Measurements from ENCODE around the gene CEP104.
A peak's percentile ranks its signal among the peaks of the same experiment; 100 is the strongest.
"Not testable (repeated sequence)": the region's sequence is repeated elsewhere in the genome, so short reads cannot be mapped to it uniquely, and the experiment has no call there.

Gene CEP104

GRCh38 chr1:3810149-3810761, 46.8 kb downstream of the CEP104 start:
- not testable (repeated sequence) for DNase-seq (ENCODE audit: low read depth); H3K4me3 ChIP-seq (ENCODE audit: low read depth, low read length)

- no peak overlapping the region for H3K4me3 ChIP-seq (ENCODE audit: low read depth, low read length)
Observed at GRCh38 chr1:3809680-3810079, 47.3 kb downstream of the CEP104 start.

GRCh38 chr1:3807769-3808168, 49.2 kb downstream of the CEP104 start:
- no peak for DNase-seq (ENCODE audit: low read depth)
- no peak overlapping the region for H3K4me3 ChIP-seq (ENCODE audit: low read depth, low read length)

More at GRCh38 chr1:3809680-3810079, 47.3 kb downstream of the CEP104 start:
- DNase-seq (ENCODE audit: low read depth), result no peak

- H3K4me3 ChIP-seq (ENCODE audit: low read depth, low read length), result no peak overlapping the region
- DNase-seq (ENCODE audit: low read depth), result no peak
Observed at GRCh38 chr1:3805038-3805437, 52.0 kb downstream of the CEP104 start.

- not testable (repeated sequence) for H3K4me3 ChIP-seq (ENCODE audit: low read depth, low read length); DNase-seq (ENCODE audit: low read depth)
Observed at GRCh38 chr1:3804627-3804944, 52.4 kb downstream of the CEP104 start.

- no peak overlapping the region for H3K4me3 ChIP-seq (ENCODE audit: low read depth, low read length)
- DNase-seq (ENCODE audit: low read depth), result no peak
Observed at GRCh38 chr1:3803905-3804626, 52.9 kb downstream of the CEP104 start.

GRCh38 chr1:3800795-3801194, 56.2 kb downstream of the CEP104 start:
- not testable (repeated sequence) for H3K4me3 ChIP-seq (ENCODE audit: low read depth, low read length); DNase-seq (ENCODE audit: low read depth)

- H3K4me3 ChIP-seq (ENCODE audit: low read depth, low read length), result no peak overlapping the region
- peak; percentile 19 for DNase-seq (ENCODE audit: low read depth)
Observed at GRCh38 chr1:3799976-3800685, 56.9 kb downstream of the CEP104 start.

GRCh38 chr1:3796215-3797061, 60.6 kb downstream of the CEP104 start, which contains the start of gene LRRC47:
Gene LRRC47, minus strand, starts transcription at chr1:3796498. Its CDS starts 22 bp downstream, at chr1:3796476.
- peak; percentile 64 for DNase-seq (ENCODE audit: low read depth)

GRCh38 chr1:3795453-3796214, 61.4 kb downstream of the CEP104 start:
- peak overlapping the region; percentile 84 for H3K4me3 ChIP-seq (ENCODE audit: low read depth, low read length)
- no peak for DNase-seq (ENCODE audit: low read depth)

More at GRCh38 chr1:3796215-3797061, 60.6 kb downstream of the CEP104 start, which contains the start of gene LRRC47:
- H3K4me3 ChIP-seq (ENCODE audit: low read depth, low read length), result peak within 1 kb of the TSS; percentile 84

- DNase-seq (ENCODE audit: low read depth), result no peak
Observed at GRCh38 chr1:3790952-3791351, 66.1 kb downstream of the CEP104 start.

GRCh38 chr1:3790500-3790923, 66.5 kb downstream of the CEP104 start:
- no peak for DNase-seq (ENCODE audit: low read depth)
- no peak overlapping the region for H3K4me3 ChIP-seq (ENCODE audit: low read depth, low read length)

More at GRCh38 chr1:3790952-3791351, 66.1 kb downstream of the CEP104 start:
- H3K4me3 ChIP-seq (ENCODE audit: low read depth, low read length), result no peak overlapping the region

GRCh38 chr1:3789421-3790300, 67.3 kb downstream of the CEP104 start:
- H3K4me3 ChIP-seq (ENCODE audit: low read depth, low read length), result no peak overlapping the region
- no peak for DNase-seq (ENCODE audit: low read depth)

GRCh38 chr1:3788756-3789420, 68.1 kb downstream of the CEP104 start:
- no peak for DNase-seq (ENCODE audit: low read depth)
- no peak overlapping the region for H3K4me3 ChIP-seq (ENCODE audit: low read depth, low read length)

- no peak overlapping the region for H3K4me3 ChIP-seq (ENCODE audit: low read depth, low read length)
- DNase-seq (ENCODE audit: low read depth), result no peak
Observed at GRCh38 chr1:3787745-3788605, 69.0 kb downstream of the CEP104 start.

GRCh38 chr1:3787349-3787715, 69.7 kb downstream of the CEP104 start:
- H3K4me3 ChIP-seq (ENCODE audit: low read depth, low read length), result no peak overlapping the region
- no peak for DNase-seq (ENCODE audit: low read depth)

Measured in skeletal muscle cell (primary cell).